HEK293 (cell line): ENCODE results near the gene CBX1.

ENCODE experiments used
- GLI2 ChIP-seq: fragments of 450-650 bp; formaldehyde crosslinking; IDR thresholded peaks from 2 replicates; pipeline ENCODE4; 2017; ENCODE audit warnings: missing biosample characterization, missing genetic modification characterization, low read depth, borderline replicate concordance
- HOXC10 ChIP-seq: sonication (generic); formaldehyde crosslinking; IDR thresholded peaks from 2 replicates; pipeline ENCODE4 v1.8.1; 2023; ENCODE audit warnings: mild to moderate bottlenecking, missing genetic modification reagents
- KLF1 ChIP-seq: fragments of 450-650 bp; formaldehyde crosslinking; IDR thresholded peaks from 2 replicates; pipeline ENCODE4 v1.5.1; 2016; ENCODE audit warnings: missing biosample characterization, missing genetic modification characterization
- KLF8 ChIP-seq: fragments of 450-650 bp; formaldehyde crosslinking; IDR thresholded peaks from 2 replicates; pipeline ENCODE4 v1.5.1; 2016; ENCODE audit warnings: missing biosample characterization, missing genetic modification characterization
- PATZ1 ChIP-seq: fragments of 450-650 bp; formaldehyde crosslinking; IDR thresholded peaks from 2 replicates; pipeline ENCODE4 v1.5.1; 2016; ENCODE audit warnings: missing biosample characterization, missing genetic modification characterization
- PRDM10 ChIP-seq: fragments of 450-650 bp; formaldehyde crosslinking; IDR thresholded peaks from 2 replicates; pipeline ENCODE4 v1.5.1; 2016; ENCODE audit warnings: missing biosample characterization, missing genetic modification characterization
- REPIN1 ChIP-seq: fragments of 450-650 bp; formaldehyde crosslinking; IDR thresholded peaks from 2 replicates; pipeline ENCODE4 v1.5.1; 2017; ENCODE audit warnings: missing biosample characterization, missing genetic modification characterization, low read depth
- SETDB1 ChIP-seq: IDR thresholded peaks from one replicate; pipeline ENCODE4 v1.6.1; 2017; ENCODE audit warnings: mild to moderate bottlenecking, low read length, moderate library complexity, mixed read lengths; ENCODE audit not compliant: insufficient read length
- ZBTB10 ChIP-seq: fragments of 450-650 bp; formaldehyde crosslinking; IDR thresholded peaks from 2 replicates; pipeline ENCODE4 v1.5.1; 2016; ENCODE audit warnings: missing biosample characterization, missing genetic modification characterization
- ZBTB48 ChIP-seq: fragments of 450-650 bp; formaldehyde crosslinking; IDR thresholded peaks from 2 replicates; pipeline ENCODE4 v1.5.1; 2016; ENCODE audit warnings: missing biosample characterization, missing genetic modification characterization
- ZFHX2 ChIP-seq: fragments of 450-650 bp; formaldehyde crosslinking; conservative IDR thresholded peaks from 2 replicates; pipeline ENCODE4 v1.5.1; 2016; ENCODE audit warnings: missing biosample characterization, missing genetic modification characterization
- ZFP69B ChIP-seq: fragments of 450-650 bp; formaldehyde crosslinking; IDR thresholded peaks from 2 replicates; pipeline ENCODE4 v1.5.1; 2016; ENCODE audit warnings: missing biosample characterization, missing genetic modification characterization
- ZNF132 ChIP-seq: fragments of 450-650 bp; formaldehyde crosslinking; IDR thresholded peaks from 2 replicates; pipeline ENCODE4 v1.5.1; 2017; ENCODE audit warnings: missing biosample characterization, missing genetic modification characterization, borderline replicate concordance
- ZNF16 ChIP-seq: fragments of 450-650 bp; formaldehyde crosslinking; IDR thresholded peaks from 2 replicates; pipeline ENCODE4 v1.5.1; 2016; ENCODE audit warnings: low read depth, missing biosample characterization, missing genetic modification characterization
- ZNF184 ChIP-seq: fragments of 450-650 bp; IDR thresholded peaks from 2 replicates; pipeline ENCODE4 v1.5.1; 2018; ENCODE audit warnings: missing biosample characterization, mild to moderate bottlenecking, missing genetic modification characterization
- ZNF26 ChIP-seq: fragments of 450-650 bp; formaldehyde crosslinking; IDR thresholded peaks from 2 replicates; pipeline ENCODE4 v1.5.1; 2016; ENCODE audit warnings: missing biosample characterization, missing genetic modification characterization
- ZNF274 ChIP-seq, 2 experiments: fragments of 200-500 bp in 1 of 2; fragments of 450-650 bp in 1 of 2; sonication (Bioruptor generic) in 1 of 2; formaldehyde crosslinking in 1 of 2; IDR thresholded peaks; 2 replicates each; pipeline versions ENCODE4 v1.5.1 to v1.6.1; 2014 to 2016; ENCODE audit warnings: borderline replicate concordance in 1 of 2, inconsistent platforms in 1 of 2, low read length in 1 of 2, missing biosample characterization in 1 of 2, missing genetic modification characterization in 1 of 2
- ZNF354C ChIP-seq: fragments of 450-650 bp; formaldehyde crosslinking; IDR thresholded peaks from 2 replicates; pipeline ENCODE4 v1.5.1; 2016; ENCODE audit warnings: missing biosample characterization, missing genetic modification characterization, low read depth, borderline replicate concordance
- ZNF549 ChIP-seq: fragments of 450-650 bp; IDR thresholded peaks from 2 replicates; pipeline ENCODE4 v1.5.1; 2018; ENCODE audit warnings: missing biosample characterization, missing genetic modification characterization, mild to moderate bottlenecking, inconsistent platforms, moderate library complexity
- ZNF596 ChIP-seq: fragments of 450-650 bp; IDR thresholded peaks from 2 replicates; pipeline ENCODE4 v1.5.0; 2018; ENCODE audit warnings: missing biosample characterization, mild to moderate bottlenecking, missing genetic modification characterization, moderate library complexity
- ZNF600 ChIP-seq: fragments of 450-650 bp; formaldehyde crosslinking; IDR thresholded peaks from 2 replicates; pipeline ENCODE4 v1.5.1; 2016; ENCODE audit warnings: missing biosample characterization, missing genetic modification characterization
- ZNF670 ChIP-seq: fragments of 450-650 bp; formaldehyde crosslinking; IDR thresholded peaks from 2 replicates; pipeline ENCODE4 v1.5.1; 2016; ENCODE audit warnings: missing biosample characterization, missing genetic modification characterization, low read depth
- ZNF776 ChIP-seq: fragments of 450-650 bp; formaldehyde crosslinking; IDR thresholded peaks from 2 replicates; pipeline ENCODE4 v1.5.0; 2017; ENCODE audit warnings: missing biosample characterization, missing genetic modification characterization, borderline replicate concordance
- ZNF792 ChIP-seq: fragments of 450-650 bp; formaldehyde crosslinking; IDR thresholded peaks from 2 replicates; pipeline ENCODE4 v1.5.1; 2016; ENCODE audit warnings: missing biosample characterization, missing genetic modification characterization
- ZNF830 ChIP-seq: fragments of 450-650 bp; IDR thresholded peaks from 2 replicates; pipeline ENCODE4 v1.5.0; 2018; ENCODE audit warnings: missing biosample characterization, missing genetic modification characterization, low read depth, mild to moderate bottlenecking, moderate library complexity

The CBX1 gene

GRCh38 chr17:48055531-48056245, 45.6 kb downstream of the CBX1 start (continued):
- TF ChIP-seq GLI2 (tag by site-specific recombination) (no peak), ZNF184 (tag by site-specific recombination) (no peak), KLF1 (tag by site-specific recombination) (no peak), ZNF549 (tag by site-specific recombination) (no peak), ZNF16 (tag by site-specific recombination) (no peak), REPIN1 (tag by site-specific recombination) (no peak), ZNF830 (tag by site-specific recombination) (no peak), ZNF132 (tag by site-specific recombination) (no peak), ZNF776 (tag by site-specific recombination) (no peak), ZNF596 (tag by site-specific recombination) (no peak), ZNF600 (tag by site-specific recombination) (0 out of 2 replicates have a peak, but pooled peaks have one; percentile 58), ZNF792 (tag by site-specific recombination) (no peak), PRDM10 (tag by site-specific recombination) (peak; percentile 79), PATZ1 (tag by site-specific recombination) (peak; percentile 83), HOXC10 (CRISPR knock-in tag) (no peak), SETDB1 (no peak), ZNF670 (tag by site-specific recombination) (no peak), ZBTB10 (tag by site-specific recombination) (peak; percentile 75), ZFP69B (tag by site-specific recombination) (no peak), ZNF26 (tag by site-specific recombination) (no peak), ZNF354C (tag by site-specific recombination) (no peak), ZFHX2 (tag by site-specific recombination) (no peak; the same call in 1 of the 2 replicates), ZNF274 (IDR thresholded peaks at IDR 0.05; ENCODE audit: low read length) (no peak), ZNF274 (tag by site-specific recombination; IDR thresholded peaks at IDR 0.05; ENCODE audit: borderline replicate concordance) (no peak; the same call in 1 of the 2 replicates), KLF8 (tag by site-specific recombination) (no peak), ZBTB48 (peak; percentile 78)
